SK-N-SH treated with all-trans-retinoic acid at 6 μM for 48 hours (cell line): ENCODE results near the gene BRSK1.

ENCODE experiments used
- RARB ChIP-seq: fragments of 250-450 bp; sonication (Bioruptor Pico); IDR thresholded peaks from 2 replicates; pipeline ENCODE4 v1.8.0; 2021; ENCODE audit warnings: mild to moderate bottlenecking, moderate library complexity
- ZC3H10 ChIP-seq: fragments of 250-450 bp; sonication (Bioruptor Pico); IDR thresholded peaks from 2 replicates; pipeline ENCODE4 v1.5.1; 2021; ENCODE audit warnings: mild to moderate bottlenecking, moderate library complexity
- ZNF565 ChIP-seq: fragments of 450-650 bp; formaldehyde crosslinking; conservative IDR thresholded peaks from 2 replicates; pipeline ENCODE4 v1.5.0; 2020; ENCODE audit warnings: low read depth, mild to moderate bottlenecking, moderate library complexity
- TF ChIP-seq, protein P1 (sequence below): fragments of 250-450 bp; sonication (Bioruptor Pico); IDR thresholded peaks from 2 replicates; pipeline ENCODE4 v1.8.0; 2020; ENCODE audit warnings: mild to moderate bottlenecking, moderate library complexity, borderline replicate concordance

DNA sequence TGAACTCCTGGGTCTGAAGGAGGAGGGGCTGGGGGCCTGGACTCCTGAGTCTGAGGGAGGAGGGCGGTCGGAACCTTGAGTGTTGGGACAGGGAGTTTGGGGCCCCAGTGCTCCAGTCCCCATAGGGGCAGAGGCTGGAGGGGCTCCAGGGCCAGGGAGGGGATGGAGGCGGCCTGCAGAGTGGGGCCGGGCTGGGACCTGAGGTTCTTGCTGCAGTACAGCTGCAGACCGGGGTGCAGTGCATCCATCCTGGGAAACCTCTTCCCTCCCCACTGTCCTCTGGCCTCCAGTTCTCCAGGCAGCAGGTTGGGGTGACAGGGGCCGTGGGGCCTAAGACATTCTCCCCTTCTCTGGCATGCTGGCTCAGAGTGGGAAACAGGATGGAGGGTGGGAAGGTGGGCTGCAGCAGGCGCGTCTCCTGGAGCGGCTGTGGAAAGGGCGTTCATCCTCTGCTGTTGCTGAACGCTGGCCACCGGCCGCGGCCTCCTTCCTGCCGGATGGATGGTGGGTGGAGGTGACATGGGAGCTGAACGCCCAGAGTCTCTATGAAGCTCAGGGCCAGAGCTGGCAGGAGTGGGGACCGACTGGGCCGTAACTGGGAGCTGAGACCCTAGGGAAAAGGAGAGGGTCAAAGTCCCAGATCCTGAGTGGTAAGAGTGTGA, 1.6 kb downstream of the BRSK1 start:
- TF ChIP-seq, protein P1, sequence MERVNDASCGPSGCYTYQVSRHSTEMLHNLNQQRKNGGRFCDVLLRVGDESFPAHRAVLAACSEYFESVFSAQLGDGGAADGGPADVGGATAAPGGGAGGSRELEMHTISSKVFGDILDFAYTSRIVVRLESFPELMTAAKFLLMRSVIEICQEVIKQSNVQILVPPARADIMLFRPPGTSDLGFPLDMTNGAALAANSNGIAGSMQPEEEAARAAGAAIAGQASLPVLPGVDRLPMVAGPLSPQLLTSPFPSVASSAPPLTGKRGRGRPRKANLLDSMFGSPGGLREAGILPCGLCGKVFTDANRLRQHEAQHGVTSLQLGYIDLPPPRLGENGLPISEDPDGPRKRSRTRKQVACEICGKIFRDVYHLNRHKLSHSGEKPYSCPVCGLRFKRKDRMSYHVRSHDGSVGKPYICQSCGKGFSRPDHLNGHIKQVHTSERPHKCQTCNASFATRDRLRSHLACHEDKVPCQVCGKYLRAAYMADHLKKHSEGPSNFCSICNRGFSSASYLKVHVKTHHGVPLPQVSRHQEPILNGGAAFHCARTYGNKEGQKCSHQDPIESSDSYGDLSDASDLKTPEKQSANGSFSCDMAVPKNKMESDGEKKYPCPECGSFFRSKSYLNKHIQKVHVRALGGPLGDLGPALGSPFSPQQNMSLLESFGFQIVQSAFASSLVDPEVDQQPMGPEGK (CRISPR knock-in tag): no peak
- TF ChIP-seq ZC3H10 (CRISPR knock-in tag) (no peak), ZNF565 (CRISPR knock-in tag) (no peak), RARB (CRISPR knock-in tag) (no peak)
